GM20000 (cell line): ENCODE results near the gene RASL11A.
"Not testable (repeated sequence)": the region's sequence is repeated elsewhere in the genome, so short reads cannot be mapped to it uniquely, and the experiment has no call there.

Experiments used
- DNase-seq: peaks from one replicate; pipeline ENCODE4 v3.0.0; 2012; ENCODE audit warnings: low spot score
- CTCF ChIP-seq: IDR thresholded peaks from 2 replicates; pipeline ENCODE4 v1.5.1; 2012; ENCODE audit warnings: mild to moderate bottlenecking, control low read depth; ENCODE audit errors: extremely low read depth, missing control alignments

RASL11A gene

GRCh38 chr13:27280841-27281240, 10.2 kb downstream of the RASL11A start:
- TF ChIP-seq CTCF: no peak

GRCh38 chr13:27281420-27281819, 10.8 kb downstream of the RASL11A start:
- DNase-seq: no peak
- no peak for TF ChIP-seq CTCF

More at GRCh38 chr13:27280841-27281240, 10.2 kb downstream of the RASL11A start:
- DNase-seq: no peak

- no peak for DNase-seq
These were observed 13.4 kb downstream of the RASL11A start for GRCh38 chr13:27283906-27284493.

GRCh38 chr13:27288392-27288791, 17.8 kb downstream of the RASL11A start:
- no peak for DNase-seq
- no peak for TF ChIP-seq CTCF

More at GRCh38 chr13:27283906-27284493, 13.4 kb downstream of the RASL11A start:
- TF ChIP-seq CTCF: peak; percentile 26

GRCh38 chr13:27289011-27289665, 18.5 kb downstream of the RASL11A start:
- no peak for DNase-seq
- TF ChIP-seq CTCF: no peak

- DNase-seq: no peak
- TF ChIP-seq CTCF: no peak
These were observed 20.1 kb downstream of the RASL11A start for GRCh38 chr13:27290715-27291114.

GRCh38 chr13:27291967-27292366, 21.3 kb downstream of the RASL11A start:
- DNase-seq: not testable (repeated sequence)
